NT2/D1 (cell line): ENCODE data around the gene CPA1.

Experiments used
- YY1 ChIP-seq: IDR thresholded peaks from 2 replicates; pipeline ENCODE4 v1.6.1; 2011; ENCODE audit not compliant: insufficient read length, insufficient read depth
- ZNF274 ChIP-seq: IDR thresholded peaks from 2 replicates; pipeline ENCODE4 v1.6.1; 2011; ENCODE audit warnings: mild to moderate bottlenecking, low read depth, low read length

DNA sequence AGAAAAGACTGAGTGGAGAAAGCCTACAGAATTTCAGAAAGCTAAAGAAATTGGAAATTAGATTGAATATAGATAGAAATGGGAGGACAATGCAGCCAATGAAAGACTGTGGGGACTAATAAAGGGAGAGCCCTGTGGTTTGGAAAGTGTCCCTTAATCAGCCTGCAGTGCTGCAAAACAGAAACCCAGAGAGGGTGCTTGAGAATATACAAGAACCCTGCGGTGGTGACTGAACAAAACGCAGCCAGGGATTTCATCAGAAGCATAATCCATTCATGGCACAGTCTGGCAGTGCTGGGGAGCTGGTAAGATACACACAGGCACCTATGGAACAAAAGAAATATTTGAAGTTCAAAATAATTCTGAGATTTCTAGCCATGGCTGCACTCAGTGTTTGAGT lies 41.4 kb downstream of the CPA1 start:
- TF ChIP-seq ZNF274 (no peak), YY1 (no peak)
